ELR (cell line): ENCODE results near the gene ARMCX1.
"Not testable (repeated sequence)": the region's sequence is repeated elsewhere in the genome, so short reads cannot be mapped to it uniquely, and the experiment has no call there.

ENCODE experiments used
- DNase-seq: peaks from one replicate; pipeline ENCODE4 v3.0.0-alpha.2; 2015; ENCODE audit warnings: low read depth

The ARMCX1 gene

DNA sequence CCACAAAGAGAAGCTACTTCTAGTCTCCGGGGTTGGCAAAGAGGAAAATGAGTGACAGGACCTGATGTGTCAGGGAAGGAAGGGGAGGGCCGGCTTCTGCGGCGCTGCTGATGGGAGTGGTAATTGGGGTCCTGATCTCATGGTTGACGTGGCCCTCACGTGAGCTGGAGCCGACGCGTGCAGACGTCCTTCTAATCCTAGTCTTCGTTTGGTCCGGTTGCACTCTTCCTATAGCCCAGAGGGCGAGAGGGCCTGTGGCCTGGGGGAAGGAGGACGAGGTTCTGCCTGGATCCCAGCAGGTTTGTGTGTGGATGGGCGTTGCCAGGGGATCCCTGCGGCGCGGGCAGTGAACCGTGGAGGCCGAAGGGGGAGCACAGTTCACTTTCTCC, at the start of gene ARMCX1:
Gene ARMCX1 (plus strand): TSS at position 186 of the 389 bp plus-strand sequence. CDS start 2,384 bp downstream, outside the sequence.
- peak; percentile 82 for DNase-seq

GRCh38 chrX:101502929-101503328, 47.4 kb upstream of the ARMCX1 start:
- DNase-seq = not testable (repeated sequence)

DNA sequence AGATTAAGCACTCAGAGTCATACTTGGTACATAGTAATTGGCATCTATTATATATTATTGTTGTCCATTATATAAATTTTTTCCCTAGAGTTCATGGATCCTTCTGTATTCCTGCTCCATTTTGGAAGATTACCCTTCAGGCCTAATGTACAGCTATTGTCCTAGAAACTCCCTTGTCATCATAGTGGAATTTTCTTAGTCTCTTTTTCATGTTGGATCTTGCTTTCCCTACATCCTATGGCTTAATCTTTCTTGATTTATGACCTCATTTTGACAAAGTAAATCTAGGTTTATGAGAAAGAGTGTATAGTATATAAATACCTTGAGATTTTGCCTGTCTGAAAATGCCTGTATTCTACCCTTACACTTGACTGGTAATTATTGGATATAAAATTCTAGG, 43.0 kb upstream of the ARMCX1 start:
- no peak for DNase-seq

- DNase-seq = no peak
Measured at GRCh38 chrX:101507986-101508385, 42.4 kb upstream of the ARMCX1 start.

- no peak for DNase-seq
Measured at GRCh38 chrX:101530944-101531343, 19.4 kb upstream of the ARMCX1 start.

- no peak for DNase-seq
Measured at GRCh38 chrX:101539116-101539515, 11.2 kb upstream of the ARMCX1 start.

GRCh38 chrX:101550751-101551379, 518 bp downstream of the ARMCX1 start:
- peak; percentile 61 for DNase-seq

DNA sequence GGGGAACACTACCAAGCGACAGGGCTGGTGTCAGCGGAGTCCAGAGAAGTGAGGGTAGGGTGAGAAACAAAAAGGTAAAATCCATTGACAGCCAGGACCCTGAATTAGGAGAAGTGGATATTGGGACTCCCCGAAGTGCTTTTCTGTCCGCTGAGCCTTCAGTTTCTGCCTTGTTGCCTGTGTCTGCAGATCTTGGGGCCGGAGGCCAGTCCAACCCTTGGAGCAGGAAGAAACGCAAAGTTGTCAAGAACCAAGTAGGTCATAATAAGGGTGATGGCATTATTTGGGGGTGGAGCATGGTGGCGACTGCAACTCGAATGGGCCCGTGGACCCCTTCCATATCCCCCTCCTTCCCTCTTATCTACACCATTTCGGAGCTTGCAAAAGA, 1.0 kb downstream of the ARMCX1 start:
- DNase-seq = no peak

GRCh38 chrX:101552714-101553113, 2.4 kb downstream of the ARMCX1 start:
- DNase-seq = no peak

GRCh38 chrX:101564651-101565050, 14.3 kb downstream of the ARMCX1 start:
- DNase-seq = no peak

- DNase-seq = peak; percentile 71
Measured at GRCh38 chrX:101595739-101596419, 45.5 kb downstream of the ARMCX1 start.

DNA sequence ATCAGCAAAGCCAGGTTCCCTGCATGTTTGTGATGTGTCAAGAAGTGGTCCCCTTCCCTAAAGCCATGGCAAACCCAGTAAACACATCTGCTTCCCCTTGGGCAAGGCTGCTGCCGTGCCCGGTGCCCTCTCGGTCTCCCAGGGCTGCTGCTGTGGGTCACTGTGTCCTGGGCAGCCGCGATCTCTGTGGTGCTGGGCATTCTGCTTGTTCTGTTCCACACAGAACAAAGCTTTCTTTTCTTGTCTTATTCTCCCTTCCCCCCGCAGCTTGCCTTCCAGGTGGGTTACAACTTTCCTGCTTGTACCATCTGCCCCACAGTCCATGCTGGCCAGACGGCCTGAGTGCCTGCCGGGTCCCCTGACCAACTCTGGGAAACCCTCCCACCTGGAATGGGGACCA, 49.2 kb downstream of the ARMCX1 start:
- not testable (repeated sequence) for DNase-seq

DNA sequence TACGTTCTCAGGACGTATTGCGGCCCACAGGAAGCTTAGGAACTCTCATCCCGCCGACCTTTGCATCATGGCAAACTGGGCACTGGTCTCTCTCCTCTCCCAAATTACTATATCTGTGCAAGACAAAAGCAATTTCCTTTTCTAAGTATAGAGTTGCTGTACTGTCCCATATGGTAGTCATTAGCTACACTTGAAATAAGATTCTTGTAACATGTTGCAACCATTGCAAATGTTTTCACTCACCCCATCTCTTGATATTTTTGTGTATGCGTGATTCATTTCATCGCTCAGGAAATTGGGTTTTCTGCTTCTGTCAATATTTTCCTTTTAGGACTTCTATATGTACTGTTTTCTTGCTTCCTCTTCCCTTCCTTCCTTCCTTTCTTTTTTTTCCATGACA, 51.7 kb downstream of the ARMCX1 start:
- DNase-seq = no peak
